HFFc6 (cell line): ENCODE measurements around the gene GFI1B. TPM values are rescaled to one million over a fixed set of nuclear protein-coding genes. Genes with fewer than 3 reads are reported as not detected.
A peak's percentile ranks its signal among the peaks of the same experiment; 100 is the strongest.

Source experiments
- DNase-seq: peaks from one replicate; pipeline ENCODE4 v3.0.0-alpha.2; 2018
- H3K27ac Mint-ChIP-seq: 2 replicates; pipeline ENCODE4 v1.8.0; 2020; ENCODE audit warnings: mild to moderate bottlenecking, mixed read lengths
- H3K27me3 Mint-ChIP-seq: 2 replicates; pipeline ENCODE4 v1.8.0; 2021; ENCODE audit warnings: mild to moderate bottlenecking, moderate library complexity, mixed read lengths; ENCODE audit not compliant: insufficient read depth
- H3K36me3 Mint-ChIP-seq: 2 replicates; pipeline ENCODE4 v1.8.0; 2021; ENCODE audit warnings: low read depth, mixed read lengths
- H3K4me1 Mint-ChIP-seq: 2 replicates; pipeline ENCODE4 v1.8.0; 2020; ENCODE audit warnings: low read depth, mixed read lengths
- H3K4me3 Mint-ChIP-seq: 2 replicates; pipeline ENCODE4 v1.8.0; 2020; ENCODE audit warnings: mild to moderate bottlenecking, moderate library complexity, mixed read lengths
- H3K9me3 Mint-ChIP-seq: 2 replicates; pipeline ENCODE4 v1.8.0; 2020; ENCODE audit warnings: mild to moderate bottlenecking, mixed read lengths
- CTCF ChIP-seq: fragments of 200-600 bp; sonication (generic); IDR thresholded peaks from 2 replicates; pipeline ENCODE4 v1.5.0; 2021; ENCODE audit warnings: antibody characterized with exemption, mild to moderate bottlenecking
- total RNA-seq, 6 experiments: library from RNA; stranded (reverse); fragmentation: NEBNext Ultra II Directional; extraction: Animal tissue kit (Norgen Biotek cat#: 25700); gene quantifications; 2 replicates in 1 of 6; 3 replicates in 5 of 6; pipeline ENCODE4 v1.2.3, GENCODE V29; 2021

Gene GFI1B
- total RNA-seq, 6 experiments from 2014 or later, result 0.18 TPM; not detected in 5

GRCh38 chr9:132991351-132992300 lies 13.1 kb downstream of the GFI1B start:
- H3K9me3 Mint-ChIP-seq, result peaks cover 6% of the 10 kb centered on the region; the same call in 1 of the 2 replicates
- no peaks in the 10 kb centered on the region for H3K36me3 Mint-ChIP-seq
- no peak for DNase-seq
- no peak overlapping the region for H3K4me3 Mint-ChIP-seq
- H3K4me1 Mint-ChIP-seq, result peaks cover 13% of the 10 kb centered on the region
- no peak for TF ChIP-seq CTCF
- H3K27ac Mint-ChIP-seq, result no peak overlapping the region
- H3K27me3 Mint-ChIP-seq, result peaks cover 37% of the 10 kb centered on the region

GRCh38 chr9:132993511-132993939 lies 15.0 kb downstream of the GFI1B start:
- Mint-ChIP-seq H3K9me3 (peaks cover 6% of the 10 kb centered on the region; the same call in 1 of the 2 replicates), H3K4me3 (no peak overlapping the region), H3K36me3 (no peaks in the 10 kb centered on the region), H3K27me3 (peaks cover 39% of the 10 kb centered on the region), H3K4me1 (peaks cover 12% of the 10 kb centered on the region), H3K27ac (no peak overlapping the region)
- DNase-seq, result no peak
- no peak for TF ChIP-seq CTCF

GRCh38 chr9:132994410-132995120 lies 16.1 kb downstream of the GFI1B start:
- H3K36me3 Mint-ChIP-seq, result no peaks in the 10 kb centered on the region
- no peak overlapping the region for H3K4me3 Mint-ChIP-seq
- H3K27me3 Mint-ChIP-seq, result peaks cover 44% of the 10 kb centered on the region
- no peak for TF ChIP-seq CTCF
- peaks cover 6% of the 10 kb centered on the region; the same call in 1 of the 2 replicates for H3K9me3 Mint-ChIP-seq
- no peak overlapping the region for H3K27ac Mint-ChIP-seq
- H3K4me1 Mint-ChIP-seq, result peaks cover 12% of the 10 kb centered on the region
- peak; percentile 54 for DNase-seq

GRCh38 chr9:132995121-132995420 lies 16.6 kb downstream of the GFI1B start:
- no peak overlapping the region for H3K4me3 Mint-ChIP-seq
- peaks cover 48% of the 10 kb centered on the region for H3K27me3 Mint-ChIP-seq
- TF ChIP-seq CTCF, result no peak
- H3K4me1 Mint-ChIP-seq, result peaks cover 12% of the 10 kb centered on the region
- H3K9me3 Mint-ChIP-seq, result peaks cover 4% of the 10 kb centered on the region; the same call in 1 of the 2 replicates
- no peak for DNase-seq
- no peak overlapping the region for H3K27ac Mint-ChIP-seq
- no peaks in the 10 kb centered on the region for H3K36me3 Mint-ChIP-seq

GRCh38 chr9:132995879-132996278 lies 17.4 kb downstream of the GFI1B start:
- no peak overlapping the region for H3K4me3 Mint-ChIP-seq
- H3K4me1 Mint-ChIP-seq, result peaks cover 12% of the 10 kb centered on the region
- H3K36me3 Mint-ChIP-seq, result no peaks in the 10 kb centered on the region
- DNase-seq, result no peak
- TF ChIP-seq CTCF, result no peak
- H3K27ac Mint-ChIP-seq, result no peak overlapping the region
- H3K27me3 Mint-ChIP-seq, result peaks cover 55% of the 10 kb centered on the region
- no peaks in the 10 kb centered on the region for H3K9me3 Mint-ChIP-seq
